CD4-positive, alpha-beta T cell treated with Interleukin-6 for 4 hours (primary cell): ENCODE measurements around the gene TMEM50A.
"Not testable (repeated sequence)": the region's sequence is repeated elsewhere in the genome, so short reads cannot be mapped to it uniquely, and the experiment has no call there.

Experiments
- DNase-seq: peaks from one replicate; pipeline ENCODE4 v3.0.0-alpha.2; 2020; ENCODE audit warnings: mixed read lengths

TMEM50A gene

GRCh38 chr1:25338188-25338981 lies at the start of gene TMEM50A:
Gene TMEM50A (plus strand): TSS chr1:25338334. CDS start chr1:25340487, 2,153 bp downstream.
- peak; percentile 80 for DNase-seq

DNA sequence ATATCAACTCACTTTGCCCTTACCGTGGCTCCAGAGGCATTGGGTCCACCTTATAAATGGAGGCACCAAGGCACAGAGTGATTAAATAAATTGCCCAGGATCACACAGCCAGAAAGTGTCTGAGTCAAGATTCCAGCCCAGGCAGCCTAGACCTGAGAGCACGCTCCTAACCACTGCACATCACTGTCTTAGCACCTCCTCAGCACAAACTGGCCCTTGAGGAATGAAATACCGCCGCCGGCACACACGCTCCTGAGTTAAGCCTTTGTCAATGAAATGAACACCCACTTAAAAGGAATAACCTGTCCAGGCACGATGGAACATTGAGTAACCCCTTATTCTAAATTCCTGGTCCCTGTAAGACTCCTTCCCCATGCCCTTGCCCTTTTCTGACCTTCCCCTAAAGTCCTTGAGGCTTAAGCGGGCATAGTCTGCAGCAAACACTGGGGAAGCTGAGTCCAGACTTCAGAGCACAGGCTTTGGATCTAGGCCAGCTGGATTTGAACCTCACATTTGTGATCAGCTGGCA lies 49.5 kb upstream of the TMEM50A start:
- not testable (repeated sequence) for DNase-seq

GRCh38 chr1:25290043-25290442 lies 48.1 kb upstream of the TMEM50A start:
- not testable (repeated sequence) for DNase-seq

DNA sequence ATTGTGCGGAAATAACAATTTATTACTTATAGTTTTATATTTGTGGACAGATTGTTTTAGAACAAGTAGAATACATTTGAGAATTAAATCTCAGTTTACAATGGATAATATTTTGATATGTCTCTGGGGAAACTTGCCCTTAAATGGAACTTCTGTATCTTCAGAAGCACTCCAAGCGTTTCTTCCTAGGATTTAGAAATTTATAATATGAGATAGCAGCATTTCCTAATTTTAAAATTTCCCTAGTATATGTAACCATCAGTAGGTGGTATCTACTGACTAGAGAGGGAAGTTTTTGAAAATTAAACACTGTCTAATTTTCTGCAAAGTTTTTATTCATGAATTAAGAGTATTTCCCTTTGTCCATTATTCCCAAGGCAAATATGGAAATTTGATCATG lies 44.7 kb upstream of the TMEM50A start:
- DNase-seq = not testable (repeated sequence)

DNA sequence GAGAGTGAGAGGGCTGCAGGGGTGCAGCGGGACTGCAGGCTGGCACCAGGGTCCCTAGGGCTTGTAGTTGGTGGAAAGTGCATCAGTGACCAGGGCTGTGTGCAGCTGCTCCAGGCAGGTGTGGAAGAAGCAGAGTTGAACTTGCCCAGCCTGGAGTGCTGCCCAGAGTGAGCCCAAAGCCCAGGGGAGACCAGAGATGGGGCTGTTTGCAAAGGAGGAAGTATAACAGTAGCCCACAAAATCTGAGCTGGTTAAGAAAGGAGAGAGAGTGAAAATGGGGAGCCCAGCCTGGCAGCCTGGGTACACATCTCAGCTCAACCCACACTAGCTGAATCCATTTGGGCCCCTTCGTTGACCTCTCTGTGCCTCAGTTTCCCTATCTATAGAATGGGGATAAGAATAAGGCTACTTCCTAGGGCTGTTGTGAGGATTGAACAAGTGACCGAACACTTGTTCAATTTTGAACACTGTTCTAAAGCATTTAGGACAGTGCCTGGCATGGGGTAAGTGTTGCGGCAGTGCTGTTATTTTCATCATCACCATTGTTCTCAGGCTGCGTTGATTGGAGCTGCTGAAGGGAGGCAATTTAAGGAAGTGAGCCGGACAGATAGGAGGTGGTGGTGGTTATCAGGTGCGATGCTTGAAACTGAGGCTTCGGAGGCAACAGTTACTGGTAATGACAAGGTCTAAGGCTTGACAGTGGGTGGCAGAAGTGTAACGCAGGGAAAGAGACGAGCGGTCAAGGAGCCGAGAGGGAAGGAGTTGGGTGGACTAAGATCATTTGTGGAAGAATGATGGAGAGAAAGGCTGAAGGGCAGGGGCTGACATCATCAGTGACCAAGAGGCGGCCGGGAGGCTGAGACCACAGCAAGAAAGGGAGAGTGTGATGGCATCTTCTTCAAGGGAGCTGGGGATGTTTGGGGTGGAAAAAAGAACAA lies 43.0 kb upstream of the TMEM50A start:
- DNase-seq = not testable (repeated sequence)

DNA sequence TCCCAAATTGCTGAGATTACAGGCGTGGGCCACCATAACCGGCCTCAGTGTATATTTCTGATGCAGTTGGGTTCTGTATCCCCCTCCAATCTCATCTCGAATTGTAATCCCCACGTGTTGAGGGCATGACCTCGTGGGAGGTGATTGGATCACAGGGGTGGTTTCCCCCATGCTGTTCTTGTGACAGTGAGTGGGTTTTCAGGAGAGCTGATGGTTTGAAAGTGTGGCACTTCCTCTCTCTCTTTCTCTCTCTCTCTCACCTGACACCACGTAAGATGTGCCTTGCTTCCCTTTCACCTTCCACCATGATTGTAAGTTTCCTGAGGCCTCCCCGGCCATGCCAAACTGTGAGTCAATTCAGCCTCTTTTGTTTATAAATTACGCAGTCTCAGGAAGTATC lies 41.6 kb upstream of the TMEM50A start:
- DNase-seq = not testable (repeated sequence)

- DNase-seq = not testable (repeated sequence)
Observed at GRCh38 chr1:25300729-25301128, 37.4 kb upstream of the TMEM50A start.

DNA sequence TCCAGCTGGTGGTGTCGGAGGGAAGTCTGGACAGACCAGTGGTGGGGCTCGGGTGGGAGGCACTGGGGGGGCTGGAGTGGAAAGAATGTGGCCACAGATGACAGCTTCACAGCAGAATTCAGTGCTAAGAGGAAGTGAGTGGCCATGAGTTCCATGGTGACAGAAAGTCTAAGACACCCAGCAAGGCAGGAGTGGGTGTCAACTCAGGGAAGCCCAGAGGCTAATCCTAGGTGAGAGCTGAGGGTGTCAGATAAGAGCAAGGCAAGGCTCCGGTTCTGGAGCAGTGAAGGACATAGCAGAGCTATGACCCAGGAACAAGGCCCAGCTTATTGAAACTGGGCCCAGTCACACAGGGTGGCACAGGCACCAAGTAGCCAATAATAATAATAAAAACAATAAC lies 35.8 kb upstream of the TMEM50A start:
- not testable (repeated sequence) for DNase-seq

- DNase-seq = not testable (repeated sequence)
Observed at GRCh38 chr1:25304936-25305335, 33.2 kb upstream of the TMEM50A start.

GRCh38 chr1:25308168-25308567 lies 30.0 kb upstream of the TMEM50A start:
- DNase-seq = not testable (repeated sequence)

GRCh38 chr1:25309085-25309484 lies 29.0 kb upstream of the TMEM50A start:
- DNase-seq = not testable (repeated sequence)

DNA sequence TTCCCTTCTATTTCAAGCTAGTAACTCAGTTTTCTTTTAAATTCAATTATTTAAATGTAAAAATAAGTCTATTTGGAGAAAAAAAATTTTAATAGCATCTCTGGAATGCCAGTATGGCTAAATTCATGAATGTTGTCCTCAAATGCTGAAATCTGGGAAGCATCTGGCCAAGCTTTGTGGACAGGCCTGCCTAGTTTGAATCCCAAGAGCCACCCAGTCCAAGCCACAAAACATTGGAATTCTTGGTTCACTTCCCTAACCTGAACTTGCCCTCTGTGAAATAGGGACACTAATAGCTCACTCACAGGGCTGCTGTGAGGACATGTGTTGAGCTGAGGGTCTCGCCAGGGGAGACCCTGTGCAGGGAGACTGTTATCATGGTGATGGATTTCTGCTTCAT lies 28.6 kb upstream of the TMEM50A start:
- DNase-seq = not testable (repeated sequence)

GRCh38 chr1:25312806-25313470 lies 25.2 kb upstream of the TMEM50A start:
- DNase-seq = not testable (repeated sequence)

GRCh38 chr1:25320314-25320938 lies 17.7 kb upstream of the TMEM50A start:
- DNase-seq = not testable (repeated sequence)

- DNase-seq = not testable (repeated sequence)
Observed at GRCh38 chr1:25322127-25322526, 16.0 kb upstream of the TMEM50A start.

- DNase-seq = not testable (repeated sequence)
Observed at GRCh38 chr1:25324407-25324806, 13.7 kb upstream of the TMEM50A start.

GRCh38 chr1:25327864-25328790 lies 10.0 kb upstream of the TMEM50A start:
- not testable (repeated sequence) for DNase-seq

GRCh38 chr1:25328791-25329185 lies 9.3 kb upstream of the TMEM50A start:
- not testable (repeated sequence) for DNase-seq

GRCh38 chr1:25329336-25329735 lies 8.8 kb upstream of the TMEM50A start:
- not testable (repeated sequence) for DNase-seq

GRCh38 chr1:25329950-25330349 lies 8.2 kb upstream of the TMEM50A start:
- DNase-seq = not testable (repeated sequence)

- DNase-seq = peak; percentile 4
Observed at GRCh38 chr1:25336922-25337354, 1.2 kb upstream of the TMEM50A start.
